HG03095 (cell line): ENCODE data around the gene KCNC1.

Source experiments
- ATAC-seq: cut with Tn5 transposase; IDR thresholded peaks from one replicate; pipeline ENCODE4 v1.9.1; 2021; ENCODE audit warnings: moderate library complexity; ENCODE audit not compliant: unreplicated experiment

Gene KCNC1

GRCh38 chr11:17736579-17736893 lies 2.0 kb downstream of the KCNC1 start:
- no peak for ATAC-seq

- no peak for ATAC-seq
Observed at GRCh38 chr11:17736930-17737817, 2.6 kb downstream of the KCNC1 start.

GRCh38 chr11:17738151-17738973 lies 3.8 kb downstream of the KCNC1 start:
- no peak for ATAC-seq

GRCh38 chr11:17739945-17740338 lies 5.4 kb downstream of the KCNC1 start:
- ATAC-seq, result no peak

GRCh38 chr11:17740649-17741235 lies 6.2 kb downstream of the KCNC1 start:
- no peak for ATAC-seq

- ATAC-seq, result no peak
Observed at GRCh38 chr11:17741487-17741886, 6.9 kb downstream of the KCNC1 start.

- ATAC-seq, result no peak
Observed at GRCh38 chr11:17742019-17742418, 7.4 kb downstream of the KCNC1 start.

- no peak for ATAC-seq
Observed at GRCh38 chr11:17743026-17743807, 8.6 kb downstream of the KCNC1 start.

GRCh38 chr11:17743808-17744119 lies 9.2 kb downstream of the KCNC1 start:
- no peak for ATAC-seq

GRCh38 chr11:17744151-17744940 lies 9.8 kb downstream of the KCNC1 start:
- ATAC-seq, result no peak

GRCh38 chr11:17745023-17745772 lies 10.6 kb downstream of the KCNC1 start:
- no peak for ATAC-seq

- no peak for ATAC-seq
Observed at GRCh38 chr11:17746096-17746495, 11.5 kb downstream of the KCNC1 start.

- ATAC-seq, result no peak
Observed at GRCh38 chr11:17747131-17747955, 12.8 kb downstream of the KCNC1 start.

- ATAC-seq, result no peak
Observed at GRCh38 chr11:17748044-17748443, 13.5 kb downstream of the KCNC1 start.

GRCh38 chr11:17748761-17749721 lies 14.5 kb downstream of the KCNC1 start:
- ATAC-seq, result no peak

- ATAC-seq, result no peak
Observed at GRCh38 chr11:17750013-17750800, 15.6 kb downstream of the KCNC1 start.

- ATAC-seq, result no peak
Observed at GRCh38 chr11:17750801-17751165, 16.2 kb downstream of the KCNC1 start.
